ENCODE data around the gene PAIP1.

DNA sequence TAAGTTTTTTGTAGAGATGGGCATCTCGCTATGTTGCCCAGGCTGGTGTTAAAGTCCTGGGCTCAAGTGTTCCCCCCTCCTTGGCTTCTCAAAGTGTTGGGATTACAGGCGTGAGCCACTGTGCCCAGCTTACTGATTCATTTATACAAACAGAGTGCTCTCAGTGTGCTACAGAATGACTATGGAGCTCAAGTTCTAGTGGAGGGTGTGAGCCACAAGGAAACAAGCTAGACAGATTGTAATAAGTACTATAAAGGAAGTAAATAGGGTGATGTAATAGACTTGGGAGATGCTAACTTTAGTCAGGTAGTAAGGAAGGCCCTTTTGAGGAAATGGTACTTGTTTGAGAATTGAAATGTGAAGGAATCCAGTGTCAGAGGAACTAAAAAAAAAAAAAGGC is 71.5 kb downstream of the PAIP1 start:
- no peak for TF ChIP-seq POLR2AphosphoS5 (IDR thresholded peaks at IDR 0.05)
- no peak for TF ChIP-seq CTCF (IDR thresholded peaks at IDR 0.05 in 8 of 11, conservative IDR thresholded peaks at IDR 0.05 in 3 of 11)
